Measurements from ENCODE around the gene P2RY2.

GRCh38 chr11:73240190-73240781 is 22.2 kb downstream of the P2RY2 start:
- TF ChIP-seq MXI1 (conservative IDR thresholded peaks at IDR 0.05; ENCODE audit: poor library complexity, severe bottlenecking) (no peak), EP300 (conservative IDR thresholded peaks at IDR 0.05; ENCODE audit: poor library complexity, severe bottlenecking) (no peak), POLR2AphosphoS5 (IDR thresholded peaks at IDR 0.05) (no peak), CTCF (IDR thresholded peaks at IDR 0.05; ENCODE audit: poor library complexity, severe bottlenecking) (no peak), TAF1 (IDR thresholded peaks at IDR 0.05; ENCODE audit: low read depth) (no peak), EZH2 (IDR thresholded peaks at IDR 0.05; ENCODE audit: borderline replicate concordance, insufficient read depth, low read length, poor library complexity, severe bottlenecking) (no peak), RAD21 (conservative IDR thresholded peaks at IDR 0.05) (no peak)
